Measurements from ENCODE around the gene CLTA.

DNA sequence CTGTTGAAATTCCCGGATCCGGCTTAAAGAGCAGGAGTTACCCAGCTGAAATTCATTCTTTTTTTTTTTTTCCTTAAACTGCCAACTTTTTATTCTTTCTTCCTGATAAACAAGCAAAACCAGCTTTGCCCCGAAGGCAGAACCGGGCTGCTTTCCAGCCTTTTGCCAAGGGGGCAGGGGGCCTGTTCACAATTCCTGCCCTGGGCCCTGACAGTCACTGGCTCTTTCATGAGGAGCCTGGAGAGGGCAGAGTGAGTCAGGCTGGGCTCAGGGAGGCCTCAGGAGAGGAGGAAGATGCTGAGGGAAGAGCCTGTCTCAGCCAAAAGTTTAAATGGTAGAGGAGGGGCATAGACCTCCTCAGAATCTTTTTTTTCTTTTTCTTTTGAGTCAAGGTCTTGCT is 49.4 kb upstream of the CLTA start:
- TF ChIP-seq EZH2 (IDR thresholded peaks at IDR 0.05; ENCODE audit: insufficient read depth, poor library complexity, severe bottlenecking) = no peak
- no peak for TF ChIP-seq EZH2phosphoT487 (IDR thresholded peaks at IDR 0.05; ENCODE audit: insufficient read depth, low read depth)
